CD4-positive, alpha-beta T cell (primary cell): ENCODE data around the gene RXFP3. TPM values are rescaled to one million over a fixed set of nuclear protein-coding genes. Genes with fewer than 3 reads are reported as not detected.
"Not testable (repeated sequence)": the region's sequence is repeated elsewhere in the genome, so short reads cannot be mapped to it uniquely, and the experiment has no call there.

ENCODE experiments used
- ATAC-seq: fragments of 200-7000 bp; cut with Tn5 transposase; one replicate; pipeline ENCODE4 v1.10.0; 2022; ENCODE audit warnings: mild to moderate bottlenecking; ENCODE audit not compliant: poor library complexity
- CTCF ChIA-PET: fragments of 350-600 bp; sonication (Branson Sonifier 250); formaldehyde crosslinking; loops from one replicate; lab custom pipeline; 2021; ENCODE audit warnings: antibody characterized with exemption, inconsistent platforms; lab: Charles Lee
- POLR2A ChIA-PET: fragments of 350-600 bp; sonication (Branson Sonifier 250); formaldehyde crosslinking; loops from one replicate; lab custom pipeline; 2021; ENCODE audit warnings: antibody characterized with exemption, inconsistent platforms; lab: Charles Lee
- DNase-seq, 14 experiments: peaks; one replicate each; pipeline ENCODE4 v3.0.0-alpha.2; 2013 to 2020; ENCODE audit warnings: mixed read lengths in 2 of 14
- H3K27ac ChIP-seq, 2 donors: one replicate each; pipeline versions ENCODE4 v1.5.1 to v1.7.0; 2013; ENCODE audit warnings: low read length in 2 of 2, low read depth in 1 of 2, mild to moderate bottlenecking in 1 of 2
- H3K27me3 ChIP-seq, 2 experiments: 1 replicate in 1 of 2; 2 replicates in 1 of 2; pipeline versions ENCODE4 v1.6.1 to v1.7.0; 2013; ENCODE audit warnings: low read length in 2 of 2, control low read depth in 1 of 2, mild to moderate bottlenecking in 1 of 2, moderate library complexity in 1 of 2; ENCODE audit not compliant: insufficient read depth in 2 of 2, control insufficient read depth in 1 of 2
- H3K36me3 ChIP-seq: one replicate; pipeline ENCODE4 v1.6.1; 2013; ENCODE audit warnings: low read length, control low read depth; ENCODE audit not compliant: insufficient read depth
- H3K4me1 ChIP-seq: one replicate; pipeline ENCODE4 v1.6.1; 2013; ENCODE audit warnings: low read length, control low read depth; ENCODE audit not compliant: insufficient read depth
- H3K4me3 ChIP-seq: one replicate; pipeline ENCODE4 v1.5.1; 2013; ENCODE audit warnings: mild to moderate bottlenecking, low read length, moderate library complexity
- H3K9me3 ChIP-seq, 2 experiments: 1 replicate in 1 of 2; 2 replicates in 1 of 2; pipeline versions ENCODE4 v1.6.1 to v1.7.0; 2013; ENCODE audit warnings: low read length in 2 of 2, mild to moderate bottlenecking in 2 of 2, control low read depth in 1 of 2, moderate library complexity in 1 of 2; ENCODE audit not compliant: control insufficient read depth in 1 of 2, insufficient read depth in 1 of 2
- H3K27ac Mint-ChIP-seq: one replicate; pipeline ENCODE4 v1.8.0; 2020; ENCODE audit warnings: mixed read lengths
- H3K27me3 Mint-ChIP-seq: one replicate; pipeline ENCODE4 v1.8.0; 2021; ENCODE audit warnings: mixed read lengths
- H3K36me3 Mint-ChIP-seq: one replicate; pipeline ENCODE4 v1.8.0; 2021; ENCODE audit warnings: low read depth, mixed read lengths
- H3K4me1 Mint-ChIP-seq: one replicate; pipeline ENCODE4 v1.8.0; 2021; ENCODE audit warnings: low read depth, mixed read lengths
- H3K4me3 Mint-ChIP-seq: one replicate; pipeline ENCODE4 v1.8.0; 2020; ENCODE audit warnings: mild to moderate bottlenecking, mixed read lengths
- H3K9me3 Mint-ChIP-seq: one replicate; pipeline ENCODE4 v1.8.0; 2020; ENCODE audit warnings: mixed read lengths
- intact Hi-C, 2 experiments: fragments of 100-400 bp; cut with DNase I in 1 of 2; cut with micrococcal nuclease in 1 of 2; formaldehyde crosslinking; loops; one replicate each; pipeline versions ENCODE4 v1.15.1 to v1.9.0; 2023 to 2025; cut with DNase I, micrococcal nuclease
- total RNA-seq, 174 experiments: library from RNA in 2 of 174; stranded (reverse) in 2 of 174; gene quantifications; one replicate each; pipeline ENCODE4 v1.2.3 and lab custom pipeline; 2021 to 2026
- TF ChIP-seq, protein P1 (sequence below): fragments of 200-600 bp; IDR thresholded peaks from one replicate; pipeline ENCODE4 v1.8.0; 2022; ENCODE audit warnings: antibody characterized with exemption, mild to moderate bottlenecking

RXFP3 gene
- total RNA-seq, 2 experiments from 2014 or later, result not detected

DNA sequence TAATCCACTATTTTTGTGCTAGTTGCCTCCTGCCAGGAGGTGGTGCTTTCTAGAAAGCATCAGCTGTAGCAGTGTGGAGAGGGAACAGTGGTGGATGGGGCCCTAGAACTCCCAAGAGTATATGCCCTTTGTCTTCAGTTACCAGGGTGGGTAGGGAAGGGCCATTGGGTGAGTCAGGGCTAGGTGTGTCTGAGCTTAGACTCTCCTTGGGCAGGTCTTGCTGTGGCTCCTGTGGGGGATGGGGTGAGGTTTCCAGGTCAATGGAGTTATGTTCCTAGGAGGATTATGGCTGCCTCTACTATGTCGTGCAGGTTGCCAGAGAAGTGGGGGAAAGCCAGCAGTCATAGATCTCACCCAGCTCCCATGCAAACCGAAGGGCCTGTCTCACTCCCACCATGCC is 33.1 kb upstream of the RXFP3 start:
- H3K27me3 Mint-ChIP-seq, result peaks cover 5% of the 10 kb centered on the region
- no peak for DNase-seq
- ChIA-PET POLR2A (no interaction called here), CTCF (no interaction called here)
- Histone ChIP-seq H3K4me3 (no peak overlapping the region), H3K27me3 (no peaks in the 10 kb centered on the region), H3K9me3 (peaks cover 16 to 22% of the 10 kb centered on the region in 2 experiments), H3K4me1 (no peaks in the 10 kb centered on the region), H3K36me3 (no peaks in the 10 kb centered on the region), H3K27ac (no peak overlapping the region)
- no peak overlapping the region for H3K27ac Mint-ChIP-seq
- TF ChIP-seq, protein P1, sequence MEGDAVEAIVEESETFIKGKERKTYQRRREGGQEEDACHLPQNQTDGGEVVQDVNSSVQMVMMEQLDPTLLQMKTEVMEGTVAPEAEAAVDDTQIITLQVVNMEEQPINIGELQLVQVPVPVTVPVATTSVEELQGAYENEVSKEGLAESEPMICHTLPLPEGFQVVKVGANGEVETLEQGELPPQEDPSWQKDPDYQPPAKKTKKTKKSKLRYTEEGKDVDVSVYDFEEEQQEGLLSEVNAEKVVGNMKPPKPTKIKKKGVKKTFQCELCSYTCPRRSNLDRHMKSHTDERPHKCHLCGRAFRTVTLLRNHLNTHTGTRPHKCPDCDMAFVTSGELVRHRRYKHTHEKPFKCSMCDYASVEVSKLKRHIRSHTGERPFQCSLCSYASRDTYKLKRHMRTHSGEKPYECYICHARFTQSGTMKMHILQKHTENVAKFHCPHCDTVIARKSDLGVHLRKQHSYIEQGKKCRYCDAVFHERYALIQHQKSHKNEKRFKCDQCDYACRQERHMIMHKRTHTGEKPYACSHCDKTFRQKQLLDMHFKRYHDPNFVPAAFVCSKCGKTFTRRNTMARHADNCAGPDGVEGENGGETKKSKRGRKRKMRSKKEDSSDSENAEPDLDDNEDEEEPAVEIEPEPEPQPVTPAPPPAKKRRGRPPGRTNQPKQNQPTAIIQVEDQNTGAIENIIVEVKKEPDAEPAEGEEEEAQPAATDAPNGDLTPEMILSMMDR, result no peak
- intact Hi-C loops, result no loop called here
- no peak for ATAC-seq
- H3K9me3 Mint-ChIP-seq, result peaks cover 19% of the 10 kb centered on the region
- no peak overlapping the region for H3K4me3 Mint-ChIP-seq
- H3K4me1 Mint-ChIP-seq, result no peaks in the 10 kb centered on the region
- H3K36me3 Mint-ChIP-seq, result no peaks in the 10 kb centered on the region

DNA sequence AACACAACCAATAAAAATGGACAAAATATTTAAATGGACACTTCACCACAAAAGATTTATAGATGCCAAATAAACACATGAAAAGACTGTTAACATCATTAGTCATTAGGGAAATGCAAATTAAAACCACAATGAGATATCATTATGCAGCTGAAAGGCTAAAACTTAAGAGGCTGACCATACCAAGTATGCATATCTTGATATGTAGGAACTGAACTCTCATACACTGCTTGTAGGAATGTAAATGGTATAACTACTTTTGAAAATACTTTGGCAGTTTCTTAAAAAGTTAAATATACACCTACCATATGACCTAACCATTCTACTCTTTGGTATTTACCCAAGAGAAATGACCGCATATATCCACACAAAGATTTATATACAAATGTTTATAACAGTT is 30.8 kb upstream of the RXFP3 start:
- H3K4me1 Mint-ChIP-seq, result no peaks in the 10 kb centered on the region
- H3K36me3 ChIP-seq, result no peaks in the 10 kb centered on the region
- ATAC-seq, result no peak
- H3K4me1 ChIP-seq, result no peaks in the 10 kb centered on the region
- H3K4me3 ChIP-seq, result no peak overlapping the region
- no peak overlapping the region for H3K27ac Mint-ChIP-seq
- peaks cover 4% of the 10 kb centered on the region for H3K27me3 Mint-ChIP-seq
- H3K27me3 ChIP-seq, result peaks cover 0 to 7% of the 10 kb centered on the region in 2 experiments
- DNase-seq, result no peak
- no peak overlapping the region for H3K4me3 Mint-ChIP-seq
- TF ChIP-seq, protein P1, result no peak
- H3K9me3 ChIP-seq, result peaks cover 16 to 22% of the 10 kb centered on the region in 2 experiments
- H3K36me3 Mint-ChIP-seq, result no peaks in the 10 kb centered on the region
- POLR2A ChIA-PET, result no interaction called here
- H3K9me3 Mint-ChIP-seq, result peaks cover 24% of the 10 kb centered on the region
- CTCF ChIA-PET, result no interaction called here
- intact Hi-C loops, result no loop called here
- no peak overlapping the region for H3K27ac ChIP-seq

GRCh38 chr5:33906248-33906647 is 29.9 kb upstream of the RXFP3 start:
- CTCF ChIA-PET, POLR2A ChIA-PET, intact Hi-C loops, DNase-seq, ATAC-seq, H3K4me1 Mint-ChIP-seq, H3K4me3 ChIP-seq, H3K27ac Mint-ChIP-seq, H3K27me3 ChIP-seq, H3K36me3 Mint-ChIP-seq, H3K27me3 Mint-ChIP-seq, H3K27ac ChIP-seq, H3K4me3 Mint-ChIP-seq, H3K36me3 ChIP-seq, H3K4me1 ChIP-seq: not testable (repeated sequence)
- H3K9me3 ChIP-seq, result peaks cover 16 to 22% of the 10 kb centered on the region in 2 experiments
- H3K9me3 Mint-ChIP-seq, result peaks cover 24% of the 10 kb centered on the region

DNA sequence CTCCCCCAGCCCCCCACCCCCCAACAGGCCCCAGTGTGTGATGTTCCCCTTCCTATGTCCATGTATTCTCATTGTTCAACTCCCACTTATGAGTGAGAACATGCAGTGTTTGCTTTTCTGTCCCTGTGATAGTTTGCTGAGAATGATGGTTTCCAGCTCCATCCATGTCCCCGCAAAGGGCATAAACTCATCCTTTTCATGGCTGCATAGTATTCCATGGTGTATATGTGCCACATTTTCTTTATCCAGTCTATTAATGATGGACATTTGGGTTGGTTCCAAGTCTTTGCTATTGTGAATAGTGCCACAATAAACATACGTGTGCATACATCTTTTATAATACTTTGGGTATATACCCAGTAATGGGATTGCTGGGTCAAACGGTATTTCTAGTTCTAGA is 21.3 kb upstream of the RXFP3 start:
- H3K4me3 ChIP-seq, DNase-seq, H3K4me1 Mint-ChIP-seq, H3K36me3 ChIP-seq, H3K4me1 ChIP-seq, H3K36me3 Mint-ChIP-seq, CTCF ChIA-PET, H3K27ac Mint-ChIP-seq, H3K27ac ChIP-seq, H3K27me3 ChIP-seq, H3K4me3 Mint-ChIP-seq, POLR2A ChIA-PET, H3K9me3 ChIP-seq, ATAC-seq, intact Hi-C loops: not testable (repeated sequence)
- Mint-ChIP-seq H3K9me3 (peaks cover 30% of the 10 kb centered on the region), H3K27me3 (peaks cover 11% of the 10 kb centered on the region)
